GM12865 (cell line): ENCODE results near the gene ARHGEF19.

Source experiments
- DNase-seq: peaks from one replicate; pipeline ENCODE4 v3.0.0; 2010; ENCODE audit warnings: low read depth
- H3K4me3 ChIP-seq: 2 replicates; pipeline ENCODE4 v1.5.1; 2011; ENCODE audit warnings: mild to moderate bottlenecking, low read depth, low read length, control low read depth
- CTCF ChIP-seq: IDR thresholded peaks from 2 replicates; pipeline ENCODE4 v1.5.1; 2011; ENCODE audit warnings: low read length, control low read depth, low read depth, inconsistent platforms; ENCODE audit not compliant: insufficient read depth; ENCODE audit errors: missing control alignments

ARHGEF19 gene

GRCh38 chr1:16149146-16149545, 63.3 kb downstream of the ARHGEF19 start:
- H3K4me3 ChIP-seq = no peak overlapping the region
- TF ChIP-seq CTCF = no peak
- DNase-seq = no peak

GRCh38 chr1:16148329-16149092, 63.9 kb downstream of the ARHGEF19 start:
- TF ChIP-seq CTCF = no peak
- H3K4me3 ChIP-seq = no peak overlapping the region
- DNase-seq = no peak
